NOMO-1 (cell line): Measurements from ENCODE around the gene HES7.
A peak's percentile ranks its signal among the peaks of the same experiment; 100 is the strongest.

Source experiments
- DNase-seq, 2 experiments: peaks; one replicate each; lab custom pipeline; 2025; ENCODE audit not compliant: unreplicated experiment in 2 of 2; lab: John Stamatoyannopoulos, UW

The HES7 gene

GRCh38 chr17:8143581-8144400 lies 19.9 kb upstream of the HES7 start:
- no peak for DNase-seq

GRCh38 chr17:8142887-8143580 lies 19.1 kb upstream of the HES7 start:
- DNase-seq = no peak

GRCh38 chr17:8142158-8142886 lies 18.4 kb upstream of the HES7 start:
- DNase-seq = no peak

DNA sequence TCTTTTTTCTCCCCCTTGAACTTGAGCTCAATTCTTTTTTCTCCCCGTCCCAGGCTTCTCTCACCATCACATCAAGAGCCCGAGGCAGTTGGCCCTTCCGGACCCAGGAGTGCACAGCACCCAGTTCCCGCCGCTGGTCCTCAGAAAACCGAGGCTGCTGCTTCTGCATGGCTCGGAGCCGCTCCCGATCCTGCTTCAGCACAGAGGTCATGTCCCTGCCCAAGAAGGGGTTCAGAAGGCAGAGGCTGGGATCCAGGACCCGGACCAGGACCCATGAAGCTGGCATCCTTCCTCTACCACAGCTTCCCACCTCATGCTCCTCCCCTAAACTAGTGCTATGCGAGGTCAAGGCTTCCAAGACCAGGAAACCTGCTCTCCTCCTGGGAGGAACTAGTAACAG lies 17.8 kb upstream of the HES7 start:
- DNase-seq = no peak

DNA sequence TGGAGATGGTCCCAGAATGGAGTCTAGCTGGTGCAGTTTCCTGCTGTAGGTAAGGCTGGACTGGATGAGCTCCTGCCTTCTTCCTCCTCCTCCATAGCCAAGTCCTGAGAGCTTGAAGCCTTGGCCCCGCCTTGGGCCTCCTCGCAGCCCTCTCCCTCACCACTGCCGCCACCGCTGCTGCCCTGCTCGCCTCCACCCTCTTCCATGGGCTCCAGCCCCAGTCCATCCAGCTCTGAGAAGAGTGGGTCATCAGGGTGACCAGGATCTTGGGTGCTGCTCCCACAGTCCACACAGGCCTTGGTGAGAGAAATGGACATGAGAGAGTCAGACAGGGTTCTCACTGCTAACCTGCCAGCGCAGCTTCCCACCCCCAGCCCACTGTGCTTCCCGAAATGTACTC lies 17.1 kb upstream of the HES7 start:
- DNase-seq = no peak

DNA sequence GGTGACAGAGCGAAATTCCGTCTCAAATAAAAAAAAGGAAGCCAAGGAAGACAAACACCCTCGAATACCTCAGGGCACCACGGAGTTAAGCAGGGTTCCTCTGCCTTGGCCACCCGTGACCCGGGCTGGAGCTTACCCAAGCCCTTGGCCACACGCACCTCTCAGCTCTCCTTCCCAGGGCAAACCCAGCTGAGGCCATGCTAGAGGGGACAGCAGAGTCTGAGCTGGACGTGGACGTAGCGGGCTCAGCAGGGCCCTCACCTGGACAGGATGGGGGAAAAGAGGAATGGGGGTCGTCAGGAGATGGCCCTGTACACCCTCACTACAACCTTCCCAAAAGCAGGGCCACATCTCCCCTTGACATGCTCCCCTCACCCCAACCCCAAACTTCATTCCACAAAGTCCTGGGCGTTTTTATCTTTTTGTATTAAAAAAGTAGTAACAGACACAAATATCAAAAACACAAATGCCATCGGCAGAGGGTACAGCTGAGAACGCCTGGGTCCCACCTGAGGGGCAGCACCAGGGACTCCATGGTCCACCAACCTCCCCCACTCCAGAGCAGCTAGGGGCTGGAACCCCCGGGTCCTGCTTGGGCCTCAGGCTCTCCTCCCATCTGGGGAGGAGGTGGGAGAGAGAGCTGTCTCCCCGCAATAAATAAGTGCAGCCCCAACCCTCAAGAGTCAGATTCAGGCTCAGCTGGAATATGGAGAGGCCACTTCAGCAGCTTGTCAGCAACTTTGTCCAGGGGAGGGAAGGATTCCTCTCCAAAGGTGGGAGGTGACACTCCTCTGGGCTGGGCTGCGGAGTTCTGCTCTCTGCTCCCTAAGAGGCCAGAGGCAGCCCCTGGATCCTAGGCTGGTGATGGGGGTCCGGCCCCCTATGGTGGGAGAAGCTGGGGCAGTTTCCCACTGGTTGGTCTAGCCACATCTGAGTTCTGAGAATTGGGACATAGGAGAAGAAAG lies 16.4 kb upstream of the HES7 start:
- DNase-seq = no peak

- peak; percentile 96 to 99 for DNase-seq
Observed at GRCh38 chr17:8138672-8139371, 14.9 kb upstream of the HES7 start.

DNA sequence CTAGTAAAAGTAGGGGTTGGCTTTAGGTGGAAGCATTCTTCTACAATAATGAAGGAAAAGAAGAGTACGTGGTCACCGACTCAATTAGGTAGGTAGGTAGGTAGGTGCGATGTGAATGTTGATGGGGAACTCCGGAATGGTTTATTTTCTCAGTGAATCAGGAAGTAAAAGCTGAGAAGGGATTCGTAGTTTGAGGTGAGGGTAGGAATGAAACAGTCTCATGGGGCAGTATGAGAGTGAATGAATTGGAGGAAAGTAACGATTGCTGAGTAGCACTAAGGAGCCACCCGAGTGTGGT lies 14.4 kb upstream of the HES7 start:
- no peak for DNase-seq

GRCh38 chr17:8137645-8138373 lies 13.9 kb upstream of the HES7 start:
- no peak for DNase-seq

DNA sequence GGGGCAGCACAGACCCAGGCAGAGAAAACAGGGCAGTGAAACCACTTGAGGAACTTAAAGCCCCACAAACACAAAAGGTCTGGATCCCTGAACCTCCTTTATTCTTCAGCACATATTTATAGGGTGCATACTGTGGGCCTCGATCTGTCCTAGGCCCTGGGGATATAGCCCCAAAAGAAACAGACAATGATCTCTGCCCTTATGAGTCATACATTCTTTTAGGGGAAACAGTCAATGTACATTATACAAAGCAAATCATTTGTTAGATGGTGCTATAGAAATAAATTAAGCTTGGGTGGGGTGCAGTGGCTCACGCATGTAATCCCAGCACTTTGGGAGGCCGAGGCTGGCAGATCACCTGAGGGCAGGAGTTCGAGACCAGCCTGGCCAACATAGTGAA lies 10.0 kb upstream of the HES7 start:
- DNase-seq = no peak

DNA sequence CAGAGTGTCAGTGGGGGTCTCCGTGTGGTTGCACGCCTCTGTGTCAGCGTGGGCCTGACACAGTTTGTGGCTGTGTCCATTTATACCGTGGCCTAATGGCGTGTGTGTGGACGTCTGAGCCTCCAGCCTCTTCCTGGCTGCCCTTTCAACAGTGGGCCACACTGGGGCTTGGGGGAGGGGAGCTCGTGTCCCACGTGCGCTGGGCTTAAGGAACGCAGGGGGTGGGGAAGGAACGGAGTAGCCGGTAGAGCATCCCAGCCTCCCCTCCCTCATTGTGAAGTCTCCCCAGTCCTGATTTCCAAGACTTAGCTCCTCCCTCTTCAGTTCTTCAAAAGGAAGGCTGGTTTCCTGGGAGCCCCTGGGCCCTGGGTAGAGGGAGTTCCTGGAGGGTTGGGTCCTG lies 9.5 kb upstream of the HES7 start:
- DNase-seq = no peak

GRCh38 chr17:8131844-8132441 lies 8.0 kb upstream of the HES7 start:
- no peak for DNase-seq

- DNase-seq = no peak
Observed at GRCh38 chr17:8128125-8128784, 4.3 kb upstream of the HES7 start.

DNA sequence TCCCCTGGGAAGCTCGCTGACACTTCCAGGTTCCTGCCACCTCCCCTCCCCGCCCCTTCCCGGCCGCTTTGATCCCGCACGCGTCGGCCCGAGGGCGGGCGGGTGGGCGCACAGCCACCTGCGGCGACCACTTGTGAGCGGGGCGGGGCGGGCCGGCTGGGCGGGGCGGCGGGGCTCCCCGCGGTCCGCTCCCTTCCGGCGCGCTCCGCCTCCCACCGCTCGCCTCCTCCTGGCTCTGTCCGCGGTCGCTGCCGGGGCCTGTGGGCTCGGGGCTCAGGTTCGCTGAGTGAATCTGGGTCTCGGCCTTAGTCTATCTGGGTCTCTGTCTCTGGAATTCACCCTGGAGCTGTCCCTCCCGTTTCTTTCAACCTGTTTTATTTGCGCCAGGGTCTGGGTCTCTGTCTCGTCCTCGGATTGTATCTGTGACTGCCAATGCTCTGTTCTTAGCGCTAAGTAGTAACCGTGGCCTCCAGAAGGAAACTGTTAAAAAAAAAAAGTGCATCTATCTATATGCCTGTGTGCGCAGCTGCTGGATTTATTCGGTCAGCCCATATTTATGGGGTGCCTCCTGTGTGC lies 2.7 kb upstream of the HES7 start:
- DNase-seq = peak; percentile 28 to 58

DNA sequence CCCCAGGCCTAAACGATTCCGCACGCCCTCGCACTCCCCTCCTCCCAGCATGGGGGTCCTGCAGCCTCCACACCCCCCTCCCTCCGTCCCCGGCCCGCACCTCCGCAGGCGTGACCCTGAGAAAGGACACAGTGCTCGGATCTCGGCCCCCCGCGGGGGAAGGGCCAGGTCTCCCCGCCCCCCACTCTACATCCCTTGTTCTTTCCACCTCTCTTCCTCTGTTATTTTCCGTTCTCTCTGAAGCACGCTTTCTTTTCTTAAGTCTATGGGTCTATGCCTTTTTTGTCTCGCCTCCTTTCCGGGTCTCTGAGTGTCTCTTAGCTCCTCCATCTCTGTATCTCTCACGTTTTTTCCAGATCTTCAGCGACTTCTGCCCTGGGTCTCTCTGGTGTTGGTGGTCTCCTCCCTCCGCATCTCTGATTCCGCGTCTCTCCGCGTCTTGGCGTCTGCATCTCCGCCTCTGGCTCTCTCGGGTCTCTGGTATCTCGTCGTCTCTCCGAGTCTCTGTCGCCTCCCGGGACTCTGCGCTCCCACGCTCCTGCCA lies 2.1 kb upstream of the HES7 start:
- DNase-seq = peak in 1 of 2 experiments; percentile 15

DNA sequence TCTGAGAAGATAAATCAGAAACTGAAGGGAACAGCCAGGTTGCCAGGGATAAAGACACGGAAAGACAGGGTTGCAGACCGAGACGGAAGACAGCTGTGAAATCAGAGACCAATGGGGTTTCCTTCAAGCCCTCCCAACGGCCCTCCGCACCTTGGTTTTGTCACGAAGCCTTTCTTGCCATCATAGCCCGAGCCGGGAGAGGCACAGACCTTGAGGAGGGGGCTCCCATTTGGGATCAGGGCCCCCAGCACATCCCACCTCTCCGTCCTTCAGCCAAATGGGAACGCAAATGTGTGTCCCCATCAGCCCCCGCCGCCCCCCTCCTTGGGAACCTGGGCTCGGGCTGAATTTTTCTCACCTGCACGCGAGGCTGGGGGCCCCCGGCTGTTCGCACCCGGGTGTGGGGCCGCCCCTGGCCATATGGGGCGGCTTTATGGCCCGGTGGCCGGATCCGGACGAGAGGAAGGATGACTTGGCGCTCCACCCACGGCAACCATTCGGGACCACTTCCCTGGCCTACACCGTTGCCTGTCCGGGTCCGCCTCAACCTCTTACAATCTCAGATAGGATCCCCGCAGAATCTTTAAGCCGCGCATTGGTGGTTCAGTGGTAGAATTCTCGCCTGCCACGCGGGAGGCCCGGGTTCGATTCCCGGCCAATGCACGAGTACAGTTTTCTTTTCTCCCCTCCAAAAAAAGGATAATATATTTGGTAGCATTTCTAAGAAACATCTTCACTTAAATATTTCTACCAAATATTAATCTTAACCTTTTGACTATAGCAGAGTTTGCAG lies 1.4 kb upstream of the HES7 start:
- DNase-seq = peak; percentile 43 to 62
